Natural killer cell treated with Interleukin-12 subunit alpha and Interleukin-12 subunit beta and Interleukin-15 and Interleukin-18, amount 100 ng/mL, for 72 hours (primary cell): ENCODE results near the gene LSR. TPM values are rescaled to one million over a fixed set of nuclear protein-coding genes. Genes with fewer than 3 reads are reported as not detected.

ENCODE experiments used
- ATAC-seq, 2 donors: fragments of 150-1000 bp; cut with Tn5 transposase in 1 of 2; sonication (Bioruptor Pico), chemical (Tn5 transposase) in 1 of 2; 2 replicates each; pipeline ENCODE4 v1.10.0; 2021
- DNase-seq: peaks from one replicate; pipeline ENCODE4 v3.0.0; 2022; ENCODE audit warnings: low spot score
- H3K27ac Mint-ChIP-seq, 2 donors: 1 replicate in 1 of 2; 2 replicates in 1 of 2; pipeline ENCODE4 v1.8.0; 2022; ENCODE audit warnings: mixed read lengths in 2 of 2, mild to moderate bottlenecking in 1 of 2, moderate library complexity in 1 of 2
- H3K27me3 Mint-ChIP-seq, 2 donors: 1 replicate in 1 of 2; 2 replicates in 1 of 2; pipeline ENCODE4 v1.8.0; 2022; ENCODE audit warnings: mixed read lengths in 2 of 2
- H3K36me3 Mint-ChIP-seq: one replicate; pipeline ENCODE4 v1.8.0; 2022; ENCODE audit warnings: mixed read lengths
- H3K4me1 Mint-ChIP-seq, 2 donors: 1 replicate in 1 of 2; 2 replicates in 1 of 2; pipeline ENCODE4 v1.8.0; 2022; ENCODE audit warnings: low read depth in 2 of 2, mixed read lengths in 2 of 2, mild to moderate bottlenecking in 1 of 2
- H3K4me3 Mint-ChIP-seq: one replicate; pipeline ENCODE4 v1.8.0; 2022; ENCODE audit warnings: mixed read lengths
- H3K9me3 Mint-ChIP-seq: 2 replicates; pipeline ENCODE4 v1.8.0; 2022; ENCODE audit warnings: mixed read lengths
- total RNA-seq, 2 donors: library from RNA; stranded (reverse); gene quantifications; one replicate each; pipeline ENCODE4 v1.2.3, GENCODE V29; 2022

Gene LSR
- total RNA-seq, 2 donors from 2014 or later = 1.5 to 2.7 TPM

DNA sequence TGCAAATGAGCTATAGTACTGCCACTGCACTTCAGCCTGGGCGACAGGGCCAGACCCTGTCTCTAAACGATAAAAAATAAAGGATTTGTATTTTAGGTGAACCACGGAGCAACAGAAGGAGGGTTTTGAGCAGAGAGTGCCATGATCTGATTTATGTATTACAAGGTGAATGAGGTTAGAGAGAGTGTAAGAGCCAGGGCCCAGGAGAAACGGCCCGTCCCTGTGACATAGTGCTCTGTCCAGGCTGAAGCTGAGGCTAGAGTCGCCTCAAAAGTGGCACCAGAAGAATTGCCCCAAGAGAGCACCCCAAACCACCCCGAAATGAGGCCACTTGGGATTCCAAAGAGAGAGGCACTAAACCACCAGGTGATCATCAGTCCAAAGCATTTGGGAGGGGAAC lies 60.1 kb downstream of the LSR start:
- Mint-ChIP-seq H3K27me3 (peaks cover 0 to 8% of the 10 kb centered on the region in 2 donors), H3K27ac (peak overlapping the region in 1 of 2 donors; percentile 64), H3K9me3 (no peaks in the 10 kb centered on the region), H3K4me3 (no peak overlapping the region), H3K4me1 (peaks cover 0 to 4% of the 10 kb centered on the region in 2 donors), H3K36me3 (no peaks in the 10 kb centered on the region)
- no peak for ATAC-seq
- DNase-seq = no peak

DNA sequence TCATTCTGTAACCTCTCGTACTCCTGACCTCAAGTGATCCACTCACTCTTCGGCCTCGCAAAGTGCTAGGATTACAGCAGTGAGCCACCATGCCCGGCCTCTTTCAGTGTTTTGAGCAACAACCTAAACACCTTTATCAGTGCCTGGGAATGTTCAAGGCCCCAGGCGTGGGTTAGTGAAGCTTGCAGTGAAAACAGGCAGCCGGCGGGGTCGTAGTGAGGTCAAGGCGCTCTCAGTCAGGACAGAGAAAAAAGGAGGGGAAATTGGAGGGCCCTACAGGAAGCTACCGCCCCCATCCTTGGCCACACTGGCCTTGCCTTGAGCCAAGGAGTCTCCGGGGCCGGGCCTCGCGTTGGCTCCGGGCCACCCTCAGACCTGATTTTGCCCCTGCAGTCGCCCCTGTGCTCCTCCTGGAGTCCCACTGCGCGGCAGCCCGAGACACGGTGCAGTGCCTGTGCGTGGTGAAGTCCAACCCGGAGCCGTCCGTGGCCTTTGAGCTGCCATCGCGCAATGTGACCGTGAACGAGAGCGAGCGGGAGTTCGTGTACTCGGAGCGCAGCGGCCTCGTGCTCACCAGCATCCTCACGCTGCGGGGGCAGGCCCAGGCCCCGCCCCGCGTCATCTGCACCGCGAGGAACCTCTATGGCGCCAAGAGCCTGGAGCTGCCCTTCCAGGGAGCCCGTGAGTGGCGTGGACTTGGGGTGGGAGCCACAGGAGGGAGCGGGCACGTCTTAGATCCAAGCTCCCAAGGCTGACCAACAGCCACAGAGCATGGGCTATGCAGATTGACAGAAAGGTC lies 60.9 kb downstream of the LSR start:
- Mint-ChIP-seq H3K36me3 (no peaks in the 10 kb centered on the region), H3K9me3 (no peaks in the 10 kb centered on the region), H3K27ac (peak overlapping the region in 1 of 2 donors; percentile 64), H3K27me3 (peaks cover 0 to 9% of the 10 kb centered on the region in 2 donors), H3K4me1 (peaks cover 0 to 4% of the 10 kb centered on the region in 2 donors), H3K4me3 (no peak overlapping the region)
- DNase-seq (no peak), ATAC-seq (no peak)

DNA sequence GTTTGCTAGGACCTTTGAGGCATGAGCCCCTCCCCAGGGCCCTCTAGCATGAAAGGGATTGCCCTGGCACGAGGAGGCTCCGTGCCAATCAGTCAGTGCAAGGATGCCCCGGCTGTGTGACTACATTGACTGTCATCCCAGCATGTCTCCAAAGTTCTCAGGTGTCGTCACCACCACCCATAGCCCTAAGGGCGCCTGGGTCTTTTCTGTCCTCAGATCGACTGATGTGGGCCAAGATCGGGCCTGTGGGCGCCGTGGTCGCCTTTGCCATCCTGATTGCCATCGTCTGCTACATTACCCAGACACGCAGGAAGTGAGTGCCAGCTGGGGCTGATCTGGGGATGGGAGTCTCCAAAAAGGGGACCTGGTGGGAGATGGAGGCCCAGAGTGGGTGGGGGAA lies 61.5 kb downstream of the LSR start:
- ATAC-seq (no peak), DNase-seq (no peak)
- Mint-ChIP-seq H3K27ac (no peak overlapping the region), H3K27me3 (peaks cover 0 to 10% of the 10 kb centered on the region in 2 donors), H3K4me3 (no peak overlapping the region), H3K4me1 (peaks cover 0 to 4% of the 10 kb centered on the region in 2 donors), H3K9me3 (no peaks in the 10 kb centered on the region), H3K36me3 (no peaks in the 10 kb centered on the region)

DNA sequence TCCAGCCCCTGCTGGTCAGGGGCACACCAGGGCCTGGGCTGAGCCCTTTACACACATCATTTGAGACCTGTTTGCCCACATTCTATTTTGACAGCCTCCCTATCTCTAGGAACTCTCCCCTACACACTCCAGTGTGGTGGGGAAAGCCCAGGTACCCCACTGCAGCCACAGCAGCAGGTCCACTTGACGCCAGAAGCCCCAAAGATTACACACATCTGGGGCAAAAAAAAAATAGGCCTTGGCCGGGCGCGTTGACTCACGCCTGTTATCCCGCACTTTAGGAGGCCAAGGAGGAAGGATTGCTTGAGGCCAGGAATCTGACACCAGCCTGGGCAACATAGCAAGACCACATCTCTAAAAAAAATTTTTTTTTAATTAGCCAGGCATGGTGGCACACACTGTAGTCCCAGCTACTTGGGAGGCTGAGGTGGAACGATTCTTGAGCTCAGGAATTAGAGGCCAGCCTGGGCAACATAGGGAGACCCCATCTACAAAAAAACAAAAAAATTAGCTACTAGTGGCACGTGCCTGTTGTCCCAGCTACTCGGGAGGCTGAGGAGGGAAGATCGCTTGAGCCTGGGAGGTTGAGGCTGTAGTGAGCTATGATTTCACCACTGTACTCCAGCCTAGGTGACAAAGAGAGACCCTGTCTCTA lies 62.1 kb downstream of the LSR start:
- peaks cover 0 to 10% of the 10 kb centered on the region in 2 donors for H3K27me3 Mint-ChIP-seq
- no peak overlapping the region for H3K4me3 Mint-ChIP-seq
- H3K36me3 Mint-ChIP-seq = no peaks in the 10 kb centered on the region
- no peak overlapping the region for H3K27ac Mint-ChIP-seq
- no peak for ATAC-seq
- H3K4me1 Mint-ChIP-seq = peaks cover 0 to 4% of the 10 kb centered on the region in 2 donors
- no peaks in the 10 kb centered on the region for H3K9me3 Mint-ChIP-seq
- no peak for DNase-seq

DNA sequence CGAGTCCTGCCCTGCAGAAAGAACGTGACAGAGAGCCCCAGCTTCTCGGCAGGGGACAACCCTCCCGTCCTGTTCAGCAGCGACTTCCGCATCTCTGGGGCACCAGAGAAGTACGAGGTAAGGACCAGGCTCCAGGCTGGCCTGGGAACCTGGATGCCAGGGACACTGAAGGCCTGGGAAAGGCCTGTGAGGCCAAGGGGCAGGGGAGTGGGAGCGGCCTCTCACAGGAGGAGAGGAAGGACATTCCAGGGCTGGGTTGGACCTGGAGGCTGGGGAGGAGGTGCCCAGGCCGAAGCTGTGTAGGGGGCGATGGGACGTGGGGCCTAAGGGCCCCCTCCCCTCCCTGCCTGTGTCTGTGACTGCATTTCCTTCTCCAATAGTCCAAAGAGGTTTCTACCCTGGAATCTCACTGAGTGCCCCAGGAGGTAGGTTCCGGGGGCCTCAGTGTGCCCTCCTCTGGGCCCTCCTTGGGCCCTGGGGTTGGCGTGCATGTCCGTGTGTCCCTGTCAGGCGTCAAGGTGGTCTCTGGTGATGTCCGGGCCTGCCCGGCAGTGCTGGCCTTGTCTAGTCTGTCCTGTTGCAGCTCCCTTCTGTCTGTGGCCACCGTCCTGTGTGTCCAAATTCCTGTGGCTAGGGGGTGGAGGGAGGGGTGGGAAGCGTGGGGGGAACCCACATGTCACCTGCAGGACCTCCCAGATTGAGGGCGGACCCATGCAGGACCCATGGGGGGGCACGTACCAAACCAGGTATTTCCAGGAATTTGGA lies 63.3 kb downstream of the LSR start:
- no peaks in the 10 kb centered on the region for H3K9me3 Mint-ChIP-seq
- no peak overlapping the region for H3K27ac Mint-ChIP-seq
- H3K27me3 Mint-ChIP-seq = peaks cover 0 to 10% of the 10 kb centered on the region in 2 donors
- no peak overlapping the region for H3K4me3 Mint-ChIP-seq
- peaks cover 0 to 4% of the 10 kb centered on the region in 2 donors for H3K4me1 Mint-ChIP-seq
- H3K36me3 Mint-ChIP-seq = no peaks in the 10 kb centered on the region
- ATAC-seq = no peak
- no peak for DNase-seq

DNA sequence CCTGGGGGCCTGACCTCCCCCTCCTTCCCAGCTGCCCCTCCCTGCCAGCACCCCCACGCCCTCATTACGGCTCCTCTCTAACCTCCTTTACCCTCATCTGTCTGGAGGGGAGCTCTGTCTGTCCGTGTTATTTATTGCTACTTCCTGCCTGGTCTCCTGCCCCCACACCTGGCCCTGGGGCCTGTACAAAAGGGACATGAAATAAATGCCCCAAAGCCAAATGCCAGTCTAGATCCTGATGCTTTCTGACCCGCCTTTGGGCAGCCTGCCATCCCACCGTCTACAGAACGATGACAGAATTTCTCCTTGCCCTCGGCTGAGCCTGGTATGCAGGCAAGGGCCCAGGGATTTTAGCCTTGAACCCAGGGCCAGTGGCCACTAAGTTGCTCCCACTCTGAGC lies 64.8 kb downstream of the LSR start:
- no peak for DNase-seq
- ATAC-seq = no peak
- H3K27me3 Mint-ChIP-seq = peaks cover 0 to 6% of the 10 kb centered on the region in 2 donors
- no peak overlapping the region for H3K27ac Mint-ChIP-seq
- H3K4me3 Mint-ChIP-seq = no peak overlapping the region
- no peaks in the 10 kb centered on the region for H3K9me3 Mint-ChIP-seq
- peaks cover 2 to 6% of the 10 kb centered on the region in 2 donors for H3K4me1 Mint-ChIP-seq
- no peaks in the 10 kb centered on the region for H3K36me3 Mint-ChIP-seq

DNA sequence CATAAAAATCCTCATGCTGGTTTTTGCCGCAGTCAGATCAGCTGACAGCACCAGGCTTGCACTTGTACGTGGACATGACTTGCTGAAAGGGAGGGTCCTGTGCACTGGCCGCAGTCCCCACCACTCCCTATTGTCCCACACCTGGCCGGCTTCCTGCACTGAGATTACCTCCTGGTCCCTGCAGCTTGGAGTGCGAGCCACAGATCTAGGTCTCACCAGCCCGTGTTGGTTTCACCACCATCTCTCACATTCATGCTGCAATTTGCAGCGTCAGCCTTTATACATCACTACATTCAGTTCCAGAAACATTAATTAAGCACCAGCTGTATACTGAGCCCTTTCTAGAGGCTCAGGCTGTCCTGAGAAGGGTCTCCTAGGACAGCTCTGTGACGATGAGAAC lies 65.2 kb downstream of the LSR start:
- Mint-ChIP-seq H3K4me3 (no peak overlapping the region), H3K36me3 (no peaks in the 10 kb centered on the region), H3K27me3 (peaks cover 0 to 6% of the 10 kb centered on the region in 2 donors), H3K4me1 (peaks cover 6 to 10% of the 10 kb centered on the region in 2 donors), H3K9me3 (no peaks in the 10 kb centered on the region), H3K27ac (peak overlapping the region in 1 of 2 donors; percentile 28)
- DNase-seq (no peak), ATAC-seq (no peak)

DNA sequence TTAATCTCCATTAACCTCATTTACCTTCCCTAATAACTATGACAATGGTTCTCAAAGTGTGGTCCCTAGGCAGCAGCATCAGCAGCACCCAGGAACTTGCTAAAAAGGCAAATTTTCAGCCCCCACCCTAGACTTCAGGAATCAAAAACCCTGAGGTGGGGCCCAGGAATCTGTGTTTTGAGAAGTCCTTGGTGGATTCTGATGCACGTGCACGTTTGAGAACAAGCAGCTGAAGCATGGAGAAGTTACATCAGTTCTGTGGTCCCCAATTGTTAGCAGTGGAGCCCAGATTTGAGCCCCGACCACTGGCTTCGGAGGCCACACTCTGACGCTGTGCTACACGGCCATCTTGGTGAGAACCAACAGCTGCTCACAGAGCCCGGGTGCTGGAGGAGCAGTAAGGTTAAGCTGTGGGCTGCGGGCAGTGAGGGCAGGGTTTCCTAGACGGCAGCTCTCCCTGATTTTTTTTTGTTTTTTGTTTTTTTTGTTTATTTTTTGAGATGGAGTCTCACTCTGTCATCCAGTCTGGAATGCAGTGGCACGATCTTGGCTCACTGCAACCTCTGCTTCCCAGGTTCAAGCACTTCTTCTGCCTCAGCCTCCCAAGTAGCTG lies 66.2 kb downstream of the LSR start:
- peaks cover 0 to 4% of the 10 kb centered on the region in 2 donors for H3K27me3 Mint-ChIP-seq
- H3K9me3 Mint-ChIP-seq = no peaks in the 10 kb centered on the region
- H3K4me3 Mint-ChIP-seq = no peak overlapping the region
- peak overlapping the region in 1 of 2 donors; percentile 28 for H3K27ac Mint-ChIP-seq
- ATAC-seq (no peak), DNase-seq (no peak)
- peaks cover 6 to 12% of the 10 kb centered on the region in 2 donors for H3K4me1 Mint-ChIP-seq
- no peaks in the 10 kb centered on the region for H3K36me3 Mint-ChIP-seq

DNA sequence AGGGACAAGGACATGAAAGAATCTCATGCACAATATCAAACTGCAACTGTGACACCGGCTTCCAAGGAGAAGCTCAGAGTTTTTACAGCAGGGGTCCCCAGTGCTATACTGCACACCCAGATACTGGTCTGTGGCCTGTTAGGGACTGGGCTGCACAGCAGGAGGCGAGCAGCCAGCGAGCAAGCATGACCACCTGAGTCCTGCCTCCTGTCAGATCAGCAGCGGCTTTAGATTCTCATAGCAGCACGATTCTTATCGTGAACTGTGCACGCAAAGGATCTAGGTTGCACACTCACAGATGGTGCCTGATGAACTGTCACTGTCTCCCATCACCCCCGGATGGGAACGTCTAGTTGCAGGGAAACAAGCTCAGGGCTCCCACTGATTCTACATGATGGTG lies 67.1 kb downstream of the LSR start:
- no peaks in the 10 kb centered on the region for H3K9me3 Mint-ChIP-seq
- DNase-seq (no peak), ATAC-seq (no peak)
- H3K36me3 Mint-ChIP-seq = no peaks in the 10 kb centered on the region
- H3K27ac Mint-ChIP-seq = no peak overlapping the region
- peaks cover 6 to 13% of the 10 kb centered on the region in 2 donors for H3K4me1 Mint-ChIP-seq
- no peak overlapping the region for H3K4me3 Mint-ChIP-seq
- peaks cover 0 to 4% of the 10 kb centered on the region in 2 donors for H3K27me3 Mint-ChIP-seq

DNA sequence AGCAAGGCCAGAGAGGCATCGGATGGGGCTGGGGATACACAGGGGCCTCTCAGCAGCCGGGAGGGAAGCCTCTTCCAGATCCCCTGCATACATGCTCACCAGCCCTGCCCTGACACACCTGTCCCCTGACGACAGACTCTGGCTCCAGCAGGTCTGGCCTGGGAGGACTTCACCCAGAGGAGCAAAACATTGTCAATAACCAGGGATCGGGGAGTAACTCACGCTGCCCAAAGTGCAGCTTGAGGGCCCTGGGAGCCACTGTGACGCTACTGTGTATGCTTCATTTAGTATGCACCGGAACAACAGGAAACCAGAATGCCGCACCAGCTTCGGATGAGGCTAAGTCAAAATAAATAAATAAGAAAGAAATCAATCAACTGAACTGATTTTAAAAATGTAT lies 67.8 kb downstream of the LSR start:
- Mint-ChIP-seq H3K4me3 (no peak overlapping the region), H3K27me3 (peaks cover 0 to 4% of the 10 kb centered on the region in 2 donors), H3K4me1 (peaks cover 6 to 13% of the 10 kb centered on the region in 2 donors), H3K9me3 (no peaks in the 10 kb centered on the region), H3K27ac (no peak overlapping the region), H3K36me3 (no peaks in the 10 kb centered on the region)
- ATAC-seq (no peak), DNase-seq (no peak)

Other genes starting within 250 kb of the LSR start
- gene GRAMD1A, start 248.7 kb upstream of the LSR start, total RNA-seq = 100 to 1,000 TPM in 1 of 2 donors, 10 to 100 TPM in 1; 57.8 to 106 TPM
- under 1 TPM; 0.52 to 0.95 TPM for gene SCN1B, start 218.5 kb upstream of the LSR start, total RNA-seq
- under 1 TPM in 1 of 2 donors, not detected in 1; 0.31 TPM for gene HPN, start 207.3 kb upstream of the LSR start, total RNA-seq
- gene FXYD3, start 133.2 kb upstream of the LSR start, total RNA-seq = not detected
- gene LGI4, start 113.9 kb upstream of the LSR start, total RNA-seq = not detected
- not detected for gene FXYD1, start 110.2 kb upstream of the LSR start, total RNA-seq
- gene FXYD7, start 105.7 kb upstream of the LSR start, total RNA-seq = not detected
- 100 to 1,000 TPM; 141 to 236 TPM for gene FXYD5, start 94.3 kb upstream of the LSR start, total RNA-seq
- gene FAM187B, start 20.3 kb upstream of the LSR start, total RNA-seq = not detected
- 100 to 1,000 TPM in 1 of 2 donors, 10 to 100 TPM in 1; 90.4 to 102 TPM for gene USF2, start 20.0 kb downstream of the LSR start, total RNA-seq
- gene HAMP, start 33.5 kb downstream of the LSR start, total RNA-seq = 1 to 10 TPM in 1 of 2 donors, under 1 TPM in 1; 0.92 to 2.4 TPM
- under 1 TPM in 1 of 2 donors, not detected in 1; 0.38 TPM for gene MAG, start 43.2 kb downstream of the LSR start, total RNA-seq
- 10 to 100 TPM in 1 of 2 donors, 1 to 10 TPM in 1; 1.1 to 15.0 TPM for gene CD22, start 80.2 kb downstream of the LSR start, total RNA-seq
- gene FFAR1, start 98.9 kb downstream of the LSR start, total RNA-seq = under 1 TPM; 0.19 to 0.36 TPM
- under 1 TPM in 1 of 2 donors, not detected in 1; 0.62 TPM for gene FFAR3, start 109.5 kb downstream of the LSR start, total RNA-seq
- under 1 TPM in 1 of 2 donors, not detected in 1; 0.56 TPM for gene GPR42, start 122.1 kb downstream of the LSR start, total RNA-seq
- not detected for gene FFAR2, start 199.3 kb downstream of the LSR start, total RNA-seq
- not detected for gene KRTDAP, start 241.5 kb downstream of the LSR start, total RNA-seq